ENCODE results near the gene CD96. TPM values are rescaled to one million over a fixed set of nuclear protein-coding genes. Genes with fewer than 3 reads are reported as not detected.

CD96 gene
- total RNA-seq, 4 donors from 2014 or later: 3.8 to 5.0 (median 4.2) TPM

GRCh38 chr3:111539351-111540331 lies 2.4 kb upstream of the CD96 start:
- ATAC-seq (ENCODE audit: low FRiP score) (peak; percentile 63), DNase-seq (ENCODE audit: low spot score) (no peak)
- TF ChIP-seq, protein P1, sequence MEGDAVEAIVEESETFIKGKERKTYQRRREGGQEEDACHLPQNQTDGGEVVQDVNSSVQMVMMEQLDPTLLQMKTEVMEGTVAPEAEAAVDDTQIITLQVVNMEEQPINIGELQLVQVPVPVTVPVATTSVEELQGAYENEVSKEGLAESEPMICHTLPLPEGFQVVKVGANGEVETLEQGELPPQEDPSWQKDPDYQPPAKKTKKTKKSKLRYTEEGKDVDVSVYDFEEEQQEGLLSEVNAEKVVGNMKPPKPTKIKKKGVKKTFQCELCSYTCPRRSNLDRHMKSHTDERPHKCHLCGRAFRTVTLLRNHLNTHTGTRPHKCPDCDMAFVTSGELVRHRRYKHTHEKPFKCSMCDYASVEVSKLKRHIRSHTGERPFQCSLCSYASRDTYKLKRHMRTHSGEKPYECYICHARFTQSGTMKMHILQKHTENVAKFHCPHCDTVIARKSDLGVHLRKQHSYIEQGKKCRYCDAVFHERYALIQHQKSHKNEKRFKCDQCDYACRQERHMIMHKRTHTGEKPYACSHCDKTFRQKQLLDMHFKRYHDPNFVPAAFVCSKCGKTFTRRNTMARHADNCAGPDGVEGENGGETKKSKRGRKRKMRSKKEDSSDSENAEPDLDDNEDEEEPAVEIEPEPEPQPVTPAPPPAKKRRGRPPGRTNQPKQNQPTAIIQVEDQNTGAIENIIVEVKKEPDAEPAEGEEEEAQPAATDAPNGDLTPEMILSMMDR (IDR thresholded peaks at IDR 0.05): no peak

- ATAC-seq (ENCODE audit: low FRiP score) (no peak), DNase-seq (ENCODE audit: low spot score) (no peak)
- TF ChIP-seq, protein P1 (IDR thresholded peaks at IDR 0.05): no peak
Measured at GRCh38 chr3:111541391-111541790, 606 bp upstream of the CD96 start.

DNA sequence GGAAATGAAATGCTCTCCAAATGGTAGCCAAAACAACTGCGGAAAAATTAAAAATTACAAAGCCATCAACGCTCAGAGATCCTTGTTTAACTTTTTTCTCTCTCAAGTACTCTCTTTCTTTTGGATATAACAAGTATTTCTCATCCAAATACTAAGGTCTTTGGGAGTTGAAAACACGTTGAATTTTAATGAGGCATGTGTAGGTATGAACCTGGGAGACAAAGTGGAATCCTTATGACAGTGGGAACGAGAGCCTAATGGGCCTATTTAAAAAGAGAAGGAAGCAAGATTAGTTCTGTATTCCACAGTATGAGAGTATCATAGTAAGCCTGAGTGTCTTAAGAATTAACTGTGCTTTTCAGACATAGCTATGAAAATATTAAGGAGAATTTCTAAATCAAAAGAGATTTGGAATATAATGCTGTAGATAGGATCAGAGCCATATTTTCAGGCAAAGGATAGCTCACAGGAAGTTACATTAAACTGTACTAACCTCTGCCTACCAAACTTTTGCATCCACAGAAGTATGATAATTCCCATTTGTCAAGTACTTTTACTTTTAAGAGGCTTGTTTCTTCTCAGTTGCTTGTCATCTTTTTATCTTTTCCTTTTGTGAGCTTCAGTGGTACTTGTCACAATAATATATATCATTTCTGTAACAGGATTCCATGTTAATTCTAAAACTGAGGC lies 759 bp downstream of the CD96 start:
- TF ChIP-seq, protein P1 (IDR thresholded peaks at IDR 0.05): no peak
- ATAC-seq (ENCODE audit: low FRiP score): no peak
- no peak for DNase-seq (ENCODE audit: low spot score)

DNA sequence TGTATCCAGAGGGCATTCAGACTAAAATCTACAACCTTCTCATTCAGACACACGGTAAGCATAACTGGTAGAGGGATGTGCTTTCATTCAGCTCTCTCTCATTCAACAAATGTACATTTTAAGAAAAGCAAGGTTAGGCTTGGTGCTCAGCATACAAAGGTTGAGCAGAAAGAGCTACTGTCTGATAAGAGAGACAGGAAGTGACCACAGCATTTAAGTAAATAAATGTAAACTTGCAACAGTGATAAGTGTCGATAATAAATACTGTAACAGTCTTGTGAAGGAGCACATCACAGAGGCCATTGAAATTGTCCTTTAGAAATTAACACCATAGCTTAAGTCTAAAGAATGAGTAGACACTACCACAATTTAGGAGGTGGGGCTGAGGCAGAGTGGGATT lies 3.4 kb downstream of the CD96 start:
- no peak for DNase-seq (ENCODE audit: low spot score)
- ATAC-seq (ENCODE audit: low FRiP score): no peak
- TF ChIP-seq, protein P1 (IDR thresholded peaks at IDR 0.05): no peak

DNA sequence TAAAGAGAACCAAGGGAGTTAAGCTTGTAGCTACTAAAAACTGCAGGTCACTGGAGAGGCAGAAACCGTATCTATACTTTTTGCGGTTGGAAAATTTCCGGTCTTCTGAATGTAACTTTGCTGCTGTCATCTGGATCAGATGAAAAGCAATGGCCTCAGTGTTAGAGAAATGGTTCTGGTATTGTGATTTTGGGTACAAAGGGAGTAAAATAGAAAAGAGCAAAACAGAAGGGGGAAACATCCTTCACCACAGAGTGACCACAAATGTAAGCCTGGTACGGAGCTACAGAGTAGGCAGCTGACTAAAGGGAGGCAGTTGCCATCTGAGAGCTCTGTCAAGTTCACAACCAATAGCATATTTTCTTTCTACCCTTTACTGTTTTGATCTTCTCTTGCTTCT lies 5.6 kb downstream of the CD96 start:
- TF ChIP-seq, protein P1 (IDR thresholded peaks at IDR 0.05): no peak
- ATAC-seq (ENCODE audit: low FRiP score) (no peak), DNase-seq (ENCODE audit: low spot score) (no peak)

DNA sequence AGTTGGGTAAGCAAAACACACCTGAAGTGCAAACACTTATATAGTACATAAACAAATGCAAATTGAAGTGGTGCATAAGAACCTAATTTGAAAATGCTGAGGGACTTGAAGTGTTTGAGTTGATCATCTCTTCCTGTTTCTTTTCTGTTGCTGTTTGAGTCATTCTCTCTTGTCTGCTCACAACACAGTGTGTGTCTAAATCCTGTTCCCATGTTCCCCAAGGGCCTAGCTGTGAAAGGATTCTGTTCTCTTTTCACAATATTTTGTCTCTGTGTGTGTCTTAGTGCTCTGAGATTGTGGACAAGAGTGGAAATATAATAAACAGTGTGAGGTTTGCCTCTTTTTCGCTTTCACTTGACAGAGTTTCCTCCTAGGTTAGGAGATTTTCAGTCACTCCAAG lies 6.1 kb downstream of the CD96 start:
- DNase-seq (ENCODE audit: low spot score) (no peak), ATAC-seq (ENCODE audit: low FRiP score) (no peak)
- TF ChIP-seq, protein P1 (IDR thresholded peaks at IDR 0.05): no peak
